HUES48 (cell line): ENCODE data around the gene IFNGR2.
"Not testable (repeated sequence)": the region's sequence is repeated elsewhere in the genome, so short reads cannot be mapped to it uniquely, and the experiment has no call there.

Source experiments
- H3K27ac ChIP-seq: one replicate; pipeline ENCODE4 v1.7.0; 2013; ENCODE audit warnings: low read depth, low read length, inconsistent platforms
- H3K27me3 ChIP-seq: 2 replicates; pipeline ENCODE4 v1.6.1; 2013; ENCODE audit warnings: mild to moderate bottlenecking, low read length; ENCODE audit not compliant: control insufficient read depth, insufficient read depth
- H3K36me3 ChIP-seq: 2 replicates; pipeline ENCODE4 v1.6.1; 2013; ENCODE audit warnings: low read length; ENCODE audit not compliant: control insufficient read depth, insufficient read depth
- H3K4me1 ChIP-seq: 2 replicates; pipeline ENCODE4 v1.6.1; 2013; ENCODE audit warnings: mild to moderate bottlenecking, low read length; ENCODE audit not compliant: control insufficient read depth, insufficient read depth
- H3K4me3 ChIP-seq: 2 replicates; pipeline ENCODE4 v1.5.1; 2013; ENCODE audit warnings: mild to moderate bottlenecking, low read depth, low read length
- H3K9ac ChIP-seq: 2 replicates; pipeline ENCODE4 v1.6.1; 2013; ENCODE audit warnings: mild to moderate bottlenecking, low read depth, low read length, moderate library complexity
- H3K9me3 ChIP-seq: 2 replicates; pipeline ENCODE4 v1.6.1; 2013; ENCODE audit warnings: low read length; ENCODE audit not compliant: control insufficient read depth, insufficient read depth

Gene IFNGR2

GRCh38 chr21:33469183-33469582, 66.0 kb downstream of the IFNGR2 start:
- H3K27ac ChIP-seq, H3K36me3 ChIP-seq, H3K27me3 ChIP-seq: not testable (repeated sequence)

GRCh38 chr21:33470701-33471100, 67.5 kb downstream of the IFNGR2 start:
- Histone ChIP-seq H3K27me3 (no peaks in the 10 kb centered on the region), H3K4me1 (no peaks in the 10 kb centered on the region), H3K27ac (no peak overlapping the region), H3K36me3 (no peaks in the 10 kb centered on the region), H3K4me3 (no peak overlapping the region), H3K9me3 (no peaks in the 10 kb centered on the region), H3K9ac (no peak overlapping the region)

More at GRCh38 chr21:33469183-33469582, 66.0 kb downstream of the IFNGR2 start:
- not testable (repeated sequence) for H3K9me3 ChIP-seq, H3K4me3 ChIP-seq, H3K4me1 ChIP-seq, H3K9ac ChIP-seq

DNA sequence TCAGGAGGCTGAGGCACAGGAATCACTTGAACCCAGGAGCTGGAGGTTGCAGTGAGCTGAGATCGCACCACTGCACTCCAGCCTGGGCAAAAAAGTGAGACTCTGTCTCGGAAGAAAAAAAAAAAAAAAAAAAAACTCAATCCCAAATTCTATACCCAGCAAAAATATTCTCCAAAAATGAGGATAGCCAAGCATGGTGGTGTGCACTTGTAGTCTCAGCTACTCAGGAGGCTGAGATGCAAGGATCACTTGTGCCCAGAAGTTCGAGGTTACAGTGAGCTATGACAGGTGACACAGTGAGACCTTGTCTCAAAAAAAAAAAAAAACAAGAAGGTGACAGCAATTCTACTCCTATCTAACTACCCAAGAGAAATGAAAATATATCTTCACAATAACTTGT, 70.1 kb downstream of the IFNGR2 start:
- Histone ChIP-seq H3K9ac (no peak overlapping the region), H3K9me3 (no peaks in the 10 kb centered on the region), H3K4me3 (no peak overlapping the region), H3K36me3 (no peaks in the 10 kb centered on the region), H3K4me1 (peaks cover 2% of the 10 kb centered on the region; the same call in 1 of the 2 replicates), H3K27me3 (no peaks in the 10 kb centered on the region), H3K27ac (no peak overlapping the region)

DNA sequence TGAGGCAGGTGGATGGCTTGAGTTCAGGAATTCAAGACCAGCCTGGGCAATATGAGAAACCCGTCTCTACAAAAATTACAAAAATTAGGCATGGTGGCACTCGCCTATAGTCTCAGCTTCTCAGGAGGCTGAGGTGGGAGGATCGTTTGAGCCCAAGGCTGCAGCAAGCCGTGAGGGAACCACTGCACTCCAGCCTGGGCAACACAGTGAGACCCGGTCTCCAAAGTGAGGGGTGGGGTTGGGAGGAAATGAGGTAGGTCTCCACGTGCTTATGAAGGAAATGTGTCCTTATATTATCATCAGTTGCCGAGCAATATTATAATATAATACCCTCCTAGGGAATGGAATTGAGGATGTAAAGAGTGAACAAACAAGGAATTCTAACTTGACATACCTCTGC, 73.9 kb downstream of the IFNGR2 start:
- H3K36me3 ChIP-seq = no peaks in the 10 kb centered on the region
- peaks cover 5% of the 10 kb centered on the region; the same call in 1 of the 2 replicates for H3K4me1 ChIP-seq
- H3K9ac ChIP-seq = no peak overlapping the region
- H3K27ac ChIP-seq = no peak overlapping the region
- H3K9me3 ChIP-seq = no peaks in the 10 kb centered on the region
- H3K27me3 ChIP-seq = no peaks in the 10 kb centered on the region
- no peak overlapping the region for H3K4me3 ChIP-seq

GRCh38 chr21:33478182-33478581, 75.0 kb downstream of the IFNGR2 start:
- H3K27me3 ChIP-seq = no peaks in the 10 kb centered on the region
- H3K4me1 ChIP-seq = peaks cover 5% of the 10 kb centered on the region; the same call in 1 of the 2 replicates
- H3K36me3 ChIP-seq = no peaks in the 10 kb centered on the region
- no peaks in the 10 kb centered on the region for H3K9me3 ChIP-seq
- no peak overlapping the region for H3K27ac ChIP-seq
- no peak overlapping the region for H3K9ac ChIP-seq
- H3K4me3 ChIP-seq = peak overlapping the region; percentile 77

GRCh38 chr21:33478935-33479678, 75.9 kb downstream of the IFNGR2 start:
- peak overlapping the region; percentile 53; the same call in 1 of the 2 replicates for H3K9ac ChIP-seq
- peak overlapping the region; percentile 82 for H3K27ac ChIP-seq
- H3K9me3 ChIP-seq = no peaks in the 10 kb centered on the region
- H3K36me3 ChIP-seq = no peaks in the 10 kb centered on the region
- peaks cover 5% of the 10 kb centered on the region; the same call in 1 of the 2 replicates for H3K4me1 ChIP-seq
- H3K4me3 ChIP-seq = peak overlapping the region; percentile 77
- no peaks in the 10 kb centered on the region for H3K27me3 ChIP-seq

GRCh38 chr21:33479679-33480480, 76.7 kb downstream of the IFNGR2 start, which contains the start of gene TMEM50B:
TMEM50B (minus strand) TSS chr21:33479974; CDS start chr21:33468885, 11,089 bp downstream.
- Histone ChIP-seq H3K4me1 (peaks cover 5% of the 10 kb centered on the region; the same call in 1 of the 2 replicates), H3K27ac (peak within 1 kb of the TSS; percentile 83), H3K9ac (peak within 1 kb of the TSS; percentile 62), H3K36me3 (no peaks in the 10 kb centered on the region), H3K9me3 (no peaks in the 10 kb centered on the region), H3K4me3 (peak within 1 kb of the TSS; percentile 77), H3K27me3 (no peaks in the 10 kb centered on the region)

GRCh38 chr21:33480481-33481103, 77.4 kb downstream of the IFNGR2 start:
- H3K4me3 ChIP-seq = peak overlapping the region; percentile 67
- no peaks in the 10 kb centered on the region for H3K9me3 ChIP-seq

GRCh38 chr21:33481314-33481943, 78.2 kb downstream of the IFNGR2 start:
- Histone ChIP-seq H3K36me3 (no peaks in the 10 kb centered on the region), H3K4me1 (peaks cover 5% of the 10 kb centered on the region; the same call in 1 of the 2 replicates), H3K27ac (no peak overlapping the region), H3K9ac (no peak overlapping the region), H3K9me3 (no peaks in the 10 kb centered on the region), H3K4me3 (no peak overlapping the region), H3K27me3 (no peaks in the 10 kb centered on the region)

More at GRCh38 chr21:33480481-33481103, 77.4 kb downstream of the IFNGR2 start:
- H3K27ac ChIP-seq = peak overlapping the region; percentile 83
- H3K36me3 ChIP-seq = no peaks in the 10 kb centered on the region
- peak overlapping the region; percentile 62 for H3K9ac ChIP-seq
- H3K4me1 ChIP-seq = peaks cover 5% of the 10 kb centered on the region; the same call in 1 of the 2 replicates
- H3K27me3 ChIP-seq = no peaks in the 10 kb centered on the region
